ENCODE results near the gene SLC12A3. TPM values are rescaled to one million over a fixed set of nuclear protein-coding genes. Genes with fewer than 3 reads are reported as not detected.
A peak's percentile ranks its signal among the peaks of the same experiment; 100 is the strongest.

Gene SLC12A3
- total RNA-seq, 1 experiment from 2014 or later: not detected

GRCh38 chr16:56911771-56912571 is 47.0 kb downstream of the SLC12A3 start:
- Histone ChIP-seq H3K27ac (ENCODE audit: low read length) (no peak overlapping the region), H3K9ac (ENCODE audit: low read length) (no peak overlapping the region), H3K4me3 (ENCODE audit: low read length) (no peak overlapping the region), H3K9me2 (replicated peaks; ENCODE audit: insufficient read depth, low read length) (no peaks in the 10 kb centered on the region), H3K4me2 (ENCODE audit: low read depth, low read length, poor library complexity, severe bottlenecking) (no peak overlapping the region), H3K4me1 (ENCODE audit: low read length) (peaks cover 31% of the 10 kb centered on the region), H3K27me3 (ENCODE audit: low read length) (no peaks in the 10 kb centered on the region), H2AFZ (ENCODE audit: low read length) (no peak overlapping the region), H4K20me1 (ENCODE audit: insufficient read depth, low read depth, low read length) (no peaks in the 10 kb centered on the region), H3K36me3 (ENCODE audit: insufficient read depth, low read length) (no peaks in the 10 kb centered on the region), H3K9me3 (ENCODE audit: low read length) (no peaks in the 10 kb centered on the region), H3K79me2 (ENCODE audit: low read length) (no peaks in the 10 kb centered on the region)
- DNase-seq: no peak

GRCh38 chr16:56912746-56913708 is 48.0 kb downstream of the SLC12A3 start:
- no peak for DNase-seq
- Histone ChIP-seq H3K4me1 (ENCODE audit: low read length) (peaks cover 41% of the 10 kb centered on the region), H3K79me2 (ENCODE audit: low read length) (no peaks in the 10 kb centered on the region), H3K27ac (ENCODE audit: low read length) (no peak overlapping the region), H3K9ac (ENCODE audit: low read length) (0 out of 2 replicates have a peak overlapping the region, but pooled peaks have one; percentile 23), H3K9me3 (ENCODE audit: low read length) (no peaks in the 10 kb centered on the region), H2AFZ (ENCODE audit: low read length) (peak overlapping the region; percentile 28; the same call in 1 of the 2 replicates), H3K36me3 (ENCODE audit: insufficient read depth, low read length) (no peaks in the 10 kb centered on the region), H4K20me1 (ENCODE audit: insufficient read depth, low read depth, low read length) (no peaks in the 10 kb centered on the region), H3K4me2 (ENCODE audit: low read depth, low read length, poor library complexity, severe bottlenecking) (peak overlapping the region; percentile 19), H3K27me3 (ENCODE audit: low read length) (no peaks in the 10 kb centered on the region), H3K9me2 (replicated peaks; ENCODE audit: insufficient read depth, low read length) (no peaks in the 10 kb centered on the region), H3K4me3 (ENCODE audit: low read length) (no peak overlapping the region)

- Histone ChIP-seq H3K4me2 (ENCODE audit: low read depth, low read length, poor library complexity, severe bottlenecking) (no peak overlapping the region), H3K27me3 (ENCODE audit: low read length) (no peaks in the 10 kb centered on the region), H3K4me3 (ENCODE audit: low read length) (no peak overlapping the region), H3K9me2 (replicated peaks; ENCODE audit: insufficient read depth, low read length) (no peaks in the 10 kb centered on the region), H3K4me1 (ENCODE audit: low read length) (peaks cover 43% of the 10 kb centered on the region), H3K27ac (ENCODE audit: low read length) (no peak overlapping the region), H3K9me3 (ENCODE audit: low read length) (no peaks in the 10 kb centered on the region), H2AFZ (ENCODE audit: low read length) (no peak overlapping the region), H3K36me3 (ENCODE audit: insufficient read depth, low read length) (no peaks in the 10 kb centered on the region), H4K20me1 (ENCODE audit: insufficient read depth, low read depth, low read length) (no peaks in the 10 kb centered on the region), H3K79me2 (ENCODE audit: low read length) (no peaks in the 10 kb centered on the region), H3K9ac (ENCODE audit: low read length) (no peak overlapping the region)
- DNase-seq: no peak
Measured at GRCh38 chr16:56914896-56915295, 49.9 kb downstream of the SLC12A3 start.

DNA sequence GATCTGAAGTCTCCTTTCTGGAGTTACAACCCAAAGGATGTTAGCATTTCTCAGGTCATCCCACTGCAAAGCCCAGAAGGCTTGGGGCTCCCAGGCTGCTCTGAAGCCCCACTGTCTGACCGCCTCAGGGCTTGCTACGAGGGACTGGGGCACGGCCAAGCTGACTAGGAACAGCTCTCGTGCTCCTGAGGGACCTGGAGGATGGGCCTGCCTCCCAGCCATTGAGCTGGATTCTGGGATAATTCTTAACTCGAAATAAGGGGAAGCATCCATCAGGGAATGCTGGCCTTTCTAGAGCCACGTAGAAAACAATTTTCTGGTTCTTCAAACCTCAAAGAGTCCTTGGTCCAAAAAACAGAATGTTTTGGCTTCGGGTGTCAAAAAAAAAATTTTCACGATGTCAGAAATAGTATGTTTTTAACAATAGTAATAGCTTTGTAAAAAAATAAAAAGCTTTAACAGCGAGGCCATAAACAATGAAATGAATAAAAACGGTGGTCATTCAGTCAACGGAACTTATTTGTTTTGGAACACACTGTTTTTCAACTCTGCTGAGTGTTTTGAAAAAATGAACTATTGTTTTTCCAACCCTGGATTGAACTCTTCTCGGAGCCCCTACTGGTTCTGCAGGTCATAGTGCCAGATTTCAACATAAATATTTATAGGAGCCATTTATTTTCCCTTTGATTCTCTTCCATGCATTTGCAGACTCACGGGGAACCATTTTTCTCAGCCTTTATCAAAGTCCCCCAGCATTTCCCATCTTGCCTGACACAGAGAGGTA is 50.5 kb downstream of the SLC12A3 start:
- Histone ChIP-seq H4K20me1 (ENCODE audit: insufficient read depth, low read depth, low read length) (no peaks in the 10 kb centered on the region), H3K79me2 (ENCODE audit: low read length) (no peaks in the 10 kb centered on the region), H3K9me2 (replicated peaks; ENCODE audit: insufficient read depth, low read length) (no peaks in the 10 kb centered on the region), H2AFZ (ENCODE audit: low read length) (no peak overlapping the region), H3K27ac (ENCODE audit: low read length) (no peak overlapping the region), H3K4me1 (ENCODE audit: low read length) (peaks cover 43% of the 10 kb centered on the region), H3K36me3 (ENCODE audit: insufficient read depth, low read length) (no peaks in the 10 kb centered on the region), H3K9ac (ENCODE audit: low read length) (no peak overlapping the region), H3K9me3 (ENCODE audit: low read length) (no peaks in the 10 kb centered on the region), H3K4me2 (ENCODE audit: low read depth, low read length, poor library complexity, severe bottlenecking) (no peak overlapping the region), H3K4me3 (ENCODE audit: low read length) (no peak overlapping the region), H3K27me3 (ENCODE audit: low read length) (no peaks in the 10 kb centered on the region)
- no peak for DNase-seq

- H3K4me1 ChIP-seq (ENCODE audit: low read length): peaks cover 38% of the 10 kb centered on the region
- H4K20me1 ChIP-seq (ENCODE audit: insufficient read depth, low read depth, low read length): no peaks in the 10 kb centered on the region
- peak; percentile 64 for DNase-seq
- peak overlapping the region; percentile 25 for H3K9ac ChIP-seq (ENCODE audit: low read length)
- H3K4me2 ChIP-seq (ENCODE audit: low read depth, low read length, poor library complexity, severe bottlenecking): peak overlapping the region; percentile 59
- no peaks in the 10 kb centered on the region for H3K79me2 ChIP-seq (ENCODE audit: low read length)
- no peaks in the 10 kb centered on the region for H3K27me3 ChIP-seq (ENCODE audit: low read length)
- peak overlapping the region; percentile 63; the same call in 1 of the 2 replicates for H2AFZ ChIP-seq (ENCODE audit: low read length)
- H3K27ac ChIP-seq (ENCODE audit: low read length): 0 out of 2 replicates have a peak overlapping the region, but pooled peaks have one; percentile 27
- no peaks in the 10 kb centered on the region for H3K36me3 ChIP-seq (ENCODE audit: insufficient read depth, low read length)
- H3K9me2 ChIP-seq (replicated peaks; ENCODE audit: insufficient read depth, low read length): no peaks in the 10 kb centered on the region
- H3K9me3 ChIP-seq (ENCODE audit: low read length): no peaks in the 10 kb centered on the region
- peak overlapping the region; percentile 26 for H3K4me3 ChIP-seq (ENCODE audit: low read length)
Measured at GRCh38 chr16:56916571-56917403, 51.8 kb downstream of the SLC12A3 start.

DNA sequence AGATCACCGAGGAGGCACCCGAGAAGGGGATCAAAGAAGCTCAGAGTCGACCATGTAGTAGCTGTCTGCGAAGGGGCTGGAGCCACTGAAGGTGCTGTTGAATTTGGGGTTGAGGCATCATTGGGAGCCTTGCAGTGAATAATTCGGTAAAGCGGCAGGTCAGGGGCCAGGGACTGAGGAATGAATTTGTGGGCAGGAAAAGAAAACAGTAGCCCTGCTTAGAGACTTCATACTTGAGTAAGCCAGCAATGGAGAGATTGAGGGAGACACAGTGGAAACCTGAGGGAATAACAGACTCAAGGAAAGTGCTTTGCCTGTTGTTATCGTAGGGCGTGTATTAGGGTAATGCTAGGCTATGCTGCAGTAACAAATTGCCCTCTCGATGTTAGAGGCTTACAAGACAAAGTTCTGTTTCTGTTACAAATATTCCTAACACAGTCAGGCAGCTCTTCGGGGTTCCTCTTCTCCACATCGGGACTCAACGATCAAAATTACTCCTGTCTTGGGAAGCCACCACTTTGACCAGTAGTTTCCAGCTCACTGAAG is 53.5 kb downstream of the SLC12A3 start:
- Histone ChIP-seq H3K36me3 (ENCODE audit: insufficient read depth, low read length) (no peaks in the 10 kb centered on the region), H3K27ac (ENCODE audit: low read length) (no peak overlapping the region), H3K4me2 (ENCODE audit: low read depth, low read length, poor library complexity, severe bottlenecking) (no peak overlapping the region)

DNA sequence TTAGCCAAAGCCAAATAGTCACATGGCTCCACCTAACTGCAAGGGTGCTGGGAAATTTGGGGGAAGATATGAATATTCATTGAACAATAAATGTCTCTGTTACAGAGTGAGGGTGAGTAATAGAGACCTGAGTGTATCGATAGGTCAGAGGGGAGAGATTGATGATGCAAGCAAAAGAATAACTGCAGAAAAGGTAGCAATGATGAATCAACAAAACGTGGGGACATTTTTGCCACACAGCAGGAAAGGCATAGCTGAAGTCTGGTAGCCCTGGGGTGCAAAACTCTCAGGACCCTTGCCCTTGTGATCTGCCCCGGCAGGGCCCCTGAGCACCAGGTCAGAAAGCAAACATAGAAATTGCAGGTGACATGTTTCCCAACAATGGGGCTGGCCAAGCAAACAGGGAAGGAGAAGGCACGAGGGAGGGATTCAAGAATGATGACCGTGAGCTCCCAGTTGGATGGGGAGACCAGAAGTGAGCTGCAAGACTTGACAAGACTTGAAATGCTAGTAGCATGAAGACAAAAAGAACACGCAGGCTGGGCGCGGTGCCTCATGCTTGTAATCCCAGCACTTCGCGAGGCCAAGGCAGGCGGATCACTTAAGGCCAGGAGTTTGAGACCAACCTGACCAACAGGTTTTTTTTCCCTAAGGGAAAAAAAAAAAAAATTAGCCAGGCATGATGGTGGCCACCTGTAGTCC is 54.2 kb downstream of the SLC12A3 start:
- Histone ChIP-seq H3K9me3 (ENCODE audit: low read length) (no peaks in the 10 kb centered on the region), H3K79me2 (ENCODE audit: low read length) (no peaks in the 10 kb centered on the region), H3K4me2 (ENCODE audit: low read depth, low read length, poor library complexity, severe bottlenecking) (no peak overlapping the region), H3K36me3 (ENCODE audit: insufficient read depth, low read length) (no peaks in the 10 kb centered on the region), H3K9ac (ENCODE audit: low read length) (no peak overlapping the region), H3K27ac (ENCODE audit: low read length) (no peak overlapping the region), H3K9me2 (replicated peaks; ENCODE audit: insufficient read depth, low read length) (no peaks in the 10 kb centered on the region), H3K4me3 (ENCODE audit: low read length) (no peak overlapping the region), H4K20me1 (ENCODE audit: insufficient read depth, low read depth, low read length) (no peaks in the 10 kb centered on the region), H2AFZ (ENCODE audit: low read length) (no peak overlapping the region), H3K4me1 (ENCODE audit: low read length) (peaks cover 20% of the 10 kb centered on the region), H3K27me3 (ENCODE audit: low read length) (no peaks in the 10 kb centered on the region)
- no peak for DNase-seq

More for the DNA sequence above, 53.5 kb downstream of the SLC12A3 start:
- Histone ChIP-seq H3K4me1 (ENCODE audit: low read length) (peaks cover 21% of the 10 kb centered on the region), H2AFZ (ENCODE audit: low read length) (no peak overlapping the region), H3K9me3 (ENCODE audit: low read length) (no peaks in the 10 kb centered on the region), H3K9ac (ENCODE audit: low read length) (no peak overlapping the region), H4K20me1 (ENCODE audit: insufficient read depth, low read depth, low read length) (no peaks in the 10 kb centered on the region), H3K79me2 (ENCODE audit: low read length) (no peaks in the 10 kb centered on the region), H3K9me2 (replicated peaks; ENCODE audit: insufficient read depth, low read length) (no peaks in the 10 kb centered on the region), H3K27me3 (ENCODE audit: low read length) (no peaks in the 10 kb centered on the region), H3K4me3 (ENCODE audit: low read length) (no peak overlapping the region)
- DNase-seq: no peak
